HEK293T (cell line): ENCODE data around the gene MYBL2.

ENCODE experiments used
- CTCF ChIA-PET: fragments of 350-600 bp; formaldehyde crosslinking; extraction: SDS; loops from one replicate; lab custom pipeline; 2021; ENCODE audit warnings: antibody characterized with exemption, inconsistent platforms; lab: Yijun Ruan, JAX
- POLR2A ChIA-PET: fragments of 350-600 bp; formaldehyde crosslinking; extraction: SDS; loops from one replicate; lab custom pipeline; 2020; ENCODE audit warnings: antibody characterized with exemption, inconsistent platforms; lab: Yijun Ruan, JAX
- DNase-seq: peaks from one replicate; pipeline ENCODE4 v3.0.0; 2012; ENCODE audit warnings: mixed read lengths; ENCODE audit errors: extremely low spot score
- ARNT ChIP-seq: fragments of 450-650 bp; IDR thresholded peaks from 2 replicates; pipeline ENCODE4 v1.6.1; 2017; ENCODE audit warnings: mild to moderate bottlenecking
- BHLHE40 ChIP-seq: fragments of 450-650 bp; IDR thresholded peaks from 2 replicates; pipeline ENCODE4 v1.6.1; 2016; ENCODE audit warnings: mild to moderate bottlenecking, moderate library complexity, borderline replicate concordance
- ELF4 ChIP-seq: fragments of 450-650 bp; IDR thresholded peaks from 2 replicates; pipeline ENCODE4 v1.6.1; 2017; ENCODE audit warnings: antibody characterized with exemption
- FOXA1 ChIP-seq: fragments of 450-650 bp; IDR thresholded peaks from 2 replicates; pipeline ENCODE4 v1.6.1; 2016; ENCODE audit warnings: mild to moderate bottlenecking
- FOXK2 ChIP-seq: fragments of 450-650 bp; IDR thresholded peaks from 2 replicates; pipeline ENCODE4 v1.6.1; 2016; ENCODE audit warnings: mild to moderate bottlenecking
- FOXM1 ChIP-seq: fragments of 450-650 bp; IDR thresholded peaks from 2 replicates; pipeline ENCODE4 v1.6.1; 2017; ENCODE audit warnings: mild to moderate bottlenecking, borderline replicate concordance
- HDGF ChIP-seq: fragments of 450-650 bp; IDR thresholded peaks from 2 replicates; pipeline ENCODE4 v1.6.1; 2017; ENCODE audit warnings: antibody characterized with exemption, borderline replicate concordance
- L3MBTL2 ChIP-seq: fragments of 450-650 bp; conservative IDR thresholded peaks from 2 replicates; pipeline ENCODE4 v1.6.1; 2016; ENCODE audit warnings: mild to moderate bottlenecking
- LEF1 ChIP-seq: fragments of 450-650 bp; IDR thresholded peaks from 2 replicates; pipeline ENCODE4 v1.6.1; 2017; ENCODE audit warnings: mild to moderate bottlenecking, borderline replicate concordance
- NFRKB ChIP-seq: fragments of 450-650 bp; IDR thresholded peaks from 2 replicates; pipeline ENCODE4 v1.6.1; 2016; ENCODE audit warnings: mild to moderate bottlenecking, moderate library complexity
- SP1 ChIP-seq: fragments of 450-650 bp; IDR thresholded peaks from 2 replicates; pipeline ENCODE4 v1.6.1; 2017
- SUZ12 ChIP-seq: fragments of 450-650 bp; IDR thresholded peaks from 2 replicates; pipeline ENCODE4 v1.6.1; 2016; ENCODE audit warnings: mild to moderate bottlenecking
- TARDBP ChIP-seq: fragments of 450-650 bp; IDR thresholded peaks from 2 replicates; pipeline ENCODE4 v1.6.1; 2016
- ZNF384 ChIP-seq: fragments of 450-650 bp; IDR thresholded peaks from 2 replicates; pipeline ENCODE4 v1.6.1; 2016
- TF ChIP-seq, protein P1 (sequence below): fragments of 450-650 bp; IDR thresholded peaks from 2 replicates; pipeline ENCODE4 v1.6.1; 2016

The MYBL2 gene

DNA sequence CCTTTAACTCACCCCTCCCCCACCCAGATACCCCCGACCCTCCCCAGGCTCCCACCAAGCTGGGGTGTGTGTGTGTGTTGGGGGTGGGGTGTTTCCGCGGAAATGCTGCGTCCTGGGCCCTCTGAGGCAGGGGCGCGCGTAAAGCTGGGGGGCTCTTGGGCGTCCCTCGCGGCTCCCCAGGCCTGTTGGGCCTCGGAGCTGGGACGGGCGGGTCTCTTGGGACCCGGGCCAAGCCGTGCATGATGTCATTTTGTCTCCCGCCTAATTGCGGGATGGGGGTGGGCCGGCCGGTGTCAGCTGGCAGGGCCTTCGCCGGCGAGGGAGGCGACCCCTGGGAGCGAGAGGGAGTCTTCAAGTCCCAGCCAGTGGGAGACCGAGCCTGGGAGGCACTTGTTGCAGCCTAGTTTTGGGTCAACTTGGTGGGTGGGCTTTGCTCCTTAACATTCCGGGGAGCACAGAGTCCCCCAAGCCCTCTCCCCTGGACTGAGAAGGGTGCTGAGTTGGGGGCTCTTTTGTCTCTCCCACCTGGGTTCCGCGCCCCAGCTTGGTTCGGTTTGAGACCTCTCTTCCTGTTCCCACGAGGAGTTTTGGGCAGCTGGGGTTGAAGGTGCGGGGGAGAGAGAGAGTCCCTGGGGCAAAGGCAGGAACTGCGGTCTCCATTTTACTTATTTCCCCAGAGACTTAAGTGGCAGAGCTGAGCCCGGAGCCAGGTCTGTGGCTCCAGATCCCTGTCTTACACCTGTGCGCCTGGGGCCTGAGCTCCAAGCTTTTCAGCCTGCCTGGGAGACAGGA is 623 bp downstream of the MYBL2 start:
- POLR2A ChIA-PET = interaction anchor here (0.6 to 1.5 kb wide), 10 partner anchors 11 to 210 kb away, joined by 3 to 4 read pairs (median 3); partner anchors contain the start of genes IFT52 and SRSF6

DNA sequence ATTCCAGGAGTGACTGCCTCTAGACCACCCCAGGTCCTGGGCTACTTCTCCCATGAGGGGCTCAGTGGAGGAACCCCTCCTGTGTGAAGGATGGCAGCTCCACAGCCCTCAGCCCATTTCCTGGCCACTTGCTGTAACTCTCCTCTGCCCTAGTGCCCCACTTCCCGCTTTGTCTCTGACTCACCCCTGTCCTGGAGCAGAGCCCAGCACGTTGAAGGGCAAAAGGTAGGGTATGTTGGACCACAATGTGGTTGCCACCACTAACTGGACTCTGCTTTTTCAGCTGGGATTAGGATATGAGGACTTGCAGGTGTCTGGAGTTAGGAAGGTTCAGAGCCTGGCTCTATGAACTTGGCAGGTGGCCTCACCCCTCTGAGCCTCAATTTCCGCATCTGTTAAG is 2.4 kb downstream of the MYBL2 start:
- POLR2A ChIA-PET = no interaction called here
- CTCF ChIA-PET = no interaction called here
- TF ChIP-seq FOXK2 = no peak
- TF ChIP-seq, protein P1, sequence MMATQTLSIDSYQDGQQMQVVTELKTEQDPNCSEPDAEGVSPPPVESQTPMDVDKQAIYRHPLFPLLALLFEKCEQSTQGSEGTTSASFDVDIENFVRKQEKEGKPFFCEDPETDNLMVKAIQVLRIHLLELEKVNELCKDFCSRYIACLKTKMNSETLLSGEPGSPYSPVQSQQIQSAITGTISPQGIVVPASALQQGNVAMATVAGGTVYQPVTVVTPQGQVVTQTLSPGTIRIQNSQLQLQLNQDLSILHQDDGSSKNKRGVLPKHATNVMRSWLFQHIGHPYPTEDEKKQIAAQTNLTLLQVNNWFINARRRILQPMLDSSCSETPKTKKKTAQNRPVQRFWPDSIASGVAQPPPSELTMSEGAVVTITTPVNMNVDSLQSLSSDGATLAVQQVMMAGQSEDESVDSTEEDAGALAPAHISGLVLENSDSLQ = no peak
- TF ChIP-seq FOXA1 = no peak
- TF ChIP-seq TARDBP = no peak
- TF ChIP-seq ELF4 = no peak
- no peak for TF ChIP-seq SUZ12
- no peak for TF ChIP-seq SP1
- no peak for TF ChIP-seq ARNT
- TF ChIP-seq FOXM1 = no peak
- no peak for TF ChIP-seq NFRKB
- DNase-seq = no peak

More for the DNA sequence above, 623 bp downstream of the MYBL2 start:
- TF ChIP-seq, protein P1 = no peak
- no peak for TF ChIP-seq FOXA1
- no peak for TF ChIP-seq SUZ12
- no peak for TF ChIP-seq ZNF384
- no peak for TF ChIP-seq FOXM1
- no peak for TF ChIP-seq SP1
- peak; percentile 62 for TF ChIP-seq L3MBTL2
- TF ChIP-seq ARNT = no peak
- TF ChIP-seq HDGF = no peak
- CTCF ChIA-PET = no interaction called here
- DNase-seq = peak; percentile 65

DNA sequence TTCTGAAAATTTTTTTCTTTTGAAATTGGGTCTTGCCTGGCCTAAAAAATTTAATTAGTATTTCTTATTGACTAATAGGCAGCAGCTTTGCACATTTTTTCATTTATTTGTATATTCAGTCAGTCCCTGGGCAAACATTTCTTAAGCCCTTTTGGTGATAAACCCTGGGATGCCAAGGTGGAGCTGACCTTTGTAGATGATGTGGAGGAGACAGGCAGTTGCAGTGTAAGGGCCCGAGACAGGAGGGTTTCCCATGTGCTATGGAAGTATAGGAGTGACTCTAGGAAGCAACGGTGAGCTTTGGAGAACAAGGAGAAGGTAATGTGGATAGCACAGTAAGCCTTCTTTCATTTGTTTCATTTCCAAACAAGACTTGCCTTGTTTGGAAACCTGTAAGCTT is 3.5 kb downstream of the MYBL2 start:
- TF ChIP-seq ELF4 (no peak), FOXA1 (no peak)
- POLR2A ChIA-PET = no interaction called here
- CTCF ChIA-PET = no interaction called here
- no peak for DNase-seq

DNA sequence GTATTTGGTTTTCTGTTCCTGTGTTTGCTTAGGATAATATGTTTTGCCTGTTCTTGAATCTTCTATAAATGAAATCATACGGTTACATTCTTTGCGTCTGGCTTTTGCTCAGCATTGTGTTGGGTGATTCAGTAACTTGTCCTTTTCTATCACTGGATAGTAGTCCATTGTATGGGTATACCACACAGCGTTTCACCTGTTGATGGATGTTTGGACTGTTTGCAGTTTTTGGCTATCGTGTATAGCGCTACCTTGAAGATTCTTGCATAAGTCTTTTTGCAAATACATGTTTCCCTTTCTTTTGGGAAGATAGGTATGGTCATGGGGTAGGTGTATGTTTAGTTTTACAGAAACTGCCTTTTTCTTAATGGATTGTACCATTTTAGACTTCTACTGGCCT is 9.5 kb downstream of the MYBL2 start:
- no peak for DNase-seq
- ChIA-PET CTCF (no interaction called here), POLR2A (no interaction called here)
- no peak for TF ChIP-seq FOXK2
- TF ChIP-seq FOXA1 = no peak
- TF ChIP-seq, protein P1 = no peak
- TF ChIP-seq BHLHE40 = no peak
- TF ChIP-seq ELF4 = no peak
- no peak for TF ChIP-seq NFRKB
- no peak for TF ChIP-seq TARDBP
- no peak for TF ChIP-seq ARNT
- no peak for TF ChIP-seq L3MBTL2
- no peak for TF ChIP-seq ZNF384
- no peak for TF ChIP-seq LEF1

DNA sequence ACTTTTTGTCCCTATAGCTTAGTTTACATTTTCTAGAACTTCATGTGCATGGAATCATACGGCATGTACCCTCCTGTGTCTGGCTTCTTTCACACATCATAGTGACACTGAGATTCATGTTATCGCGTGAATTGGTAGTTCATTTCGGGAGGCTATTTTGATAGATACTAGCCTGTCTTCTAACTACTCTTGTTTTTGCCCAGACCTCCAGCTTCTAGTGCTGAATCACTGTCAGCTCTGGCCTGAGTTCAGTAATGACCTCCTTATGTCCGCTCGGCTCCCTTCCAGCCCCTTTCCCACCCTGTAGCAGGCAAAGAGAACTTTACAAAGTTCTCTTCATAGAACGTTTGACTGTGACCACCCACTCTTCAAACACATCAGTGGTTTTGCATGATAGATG is 14.1 kb downstream of the MYBL2 start:
- TF ChIP-seq FOXK2 (no peak), FOXA1 (no peak), FOXM1 (no peak), SP1 (no peak), LEF1 (no peak), ARNT (no peak), HDGF (no peak), SUZ12 (no peak), ELF4 (no peak), BHLHE40 (no peak), ZNF384 (no peak), L3MBTL2 (no peak)
- no peak for DNase-seq
- CTCF ChIA-PET = interaction anchor here (0.8 kb wide), 1 partner anchor 143 kb away, joined by 3 read pairs; no protein-coding TSS in a partner anchor
- POLR2A ChIA-PET = no interaction called here

DNA sequence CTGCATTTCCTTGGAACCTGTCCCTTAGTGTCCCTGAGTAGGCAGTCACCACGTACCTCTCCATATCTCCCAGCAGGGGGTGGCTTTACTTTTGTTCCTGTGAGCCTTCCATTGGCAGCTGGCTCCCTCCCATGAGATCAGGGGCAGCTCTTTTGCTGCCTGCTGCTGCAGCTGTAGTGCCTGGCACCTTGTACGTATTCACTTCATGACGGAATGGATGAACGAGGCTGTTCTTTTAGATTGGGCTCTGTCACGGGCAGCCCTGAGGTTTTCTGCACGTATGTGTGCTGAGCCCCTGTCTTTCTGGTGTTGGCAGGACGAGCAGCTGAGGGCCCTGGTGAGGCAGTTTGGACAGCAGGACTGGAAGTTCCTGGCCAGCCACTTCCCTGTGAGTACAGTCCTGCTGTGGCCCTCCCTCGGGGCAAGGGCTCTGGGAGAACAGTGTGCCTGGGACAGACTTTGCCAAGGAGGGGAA is 14.6 kb downstream of the MYBL2 start:
- ChIA-PET POLR2A (no interaction called here), CTCF (no interaction called here)
- TF ChIP-seq ELF4 = no peak
- TF ChIP-seq ARNT = no peak
- no peak for TF ChIP-seq NFRKB
- no peak for TF ChIP-seq BHLHE40
- TF ChIP-seq TARDBP = no peak
- no peak for TF ChIP-seq LEF1
- TF ChIP-seq SUZ12 = no peak
- no peak for TF ChIP-seq FOXA1
- no peak for DNase-seq
